ENCODE results near the gene GPR108.

GRCh38 chr19:6687114-6687513 lies 50.3 kb downstream of the GPR108 start:
- TF ChIP-seq CTCF (IDR thresholded peaks at IDR 0.05) (no peak), POLR2A (IDR thresholded peaks at IDR 0.05) (no peak)
